Heart right ventricle (tissue), 16 donors: ENCODE results near the gene OR5AC2. TPM values are rescaled to one million over a fixed set of nuclear protein-coding genes. Genes with fewer than 3 reads are reported as not detected.

Source experiments
- ATAC-seq, 8 donors: fragments of 200-7000 bp; cut with Tn5 transposase; one replicate each; pipeline ENCODE4 v1.9.1; 2020; ENCODE audit warnings: mild to moderate bottlenecking in 8 of 8, moderate library complexity in 8 of 8, moderate number of reproducible peaks in 1 of 8
- DNase-seq, 2 donors: peaks; one replicate each; pipeline ENCODE4 v3.0.0-alpha.2; 2020
- H3K27ac ChIP-seq, 10 donors: fragments of 200-600 bp; sonication (generic) in 2 of 10; one replicate each; pipeline versions ENCODE4 v1.5.0 to v1.8.0; 2020 to 2022; ENCODE audit warnings: mild to moderate bottlenecking in 3 of 10
- H3K27me3 ChIP-seq, 7 donors: fragments of 200-600 bp; one replicate each; pipeline ENCODE4 v1.8.0; 2021 to 2022; ENCODE audit warnings: mild to moderate bottlenecking in 2 of 7
- H3K36me3 ChIP-seq, 9 donors: fragments of 200-600 bp; sonication (generic) in 1 of 9; one replicate each; pipeline versions ENCODE4 v1.5.0 to v1.8.0; 2020 to 2022; ENCODE audit warnings: mild to moderate bottlenecking in 2 of 9
- H3K4me1 ChIP-seq, 9 donors: fragments of 200-600 bp; sonication (generic) in 1 of 9; one replicate each; pipeline versions ENCODE4 v1.5.0 to v1.8.0; 2020 to 2022; ENCODE audit warnings: mild to moderate bottlenecking in 4 of 9
- H3K4me3 ChIP-seq, 10 donors: fragments of 200-600 bp; sonication (generic) in 2 of 10; one replicate each; pipeline versions ENCODE4 v1.5.0 to v1.8.0; 2020 to 2022; ENCODE audit warnings: mild to moderate bottlenecking in 7 of 10, moderate library complexity in 2 of 10
- H3K9me3 ChIP-seq, 11 donors: fragments of 200-600 bp in 10 of 11; sonication (generic) in 2 of 11; one replicate each; pipeline versions ENCODE4 v1.5.0 to v1.8.0; 2013 to 2022; ENCODE audit warnings: mild to moderate bottlenecking in 2 of 11, control low read depth in 1 of 11, moderate library complexity in 1 of 11
- WGBS, 2 donors: extraction: QIAGEN DNeasy Blood & Tissue Kit; methylation state at CpG; one replicate each; pipeline ENCODE4 v1.1.7; 2013; ENCODE audit warnings: inconsistent platforms in 1 of 2; 5-methylcytosine and 5-hydroxymethylcytosine counted together
- intact Hi-C, 10 donors: fragments of 100-400 bp; cut with DNase I; formaldehyde crosslinking; loops; one replicate each; pipeline versions ENCODE4 v1.11.1 to v1.14.2; 2022
- polyA plus RNA-seq, 2 donors: library from polyadenylated mRNA; stranded (reverse); fragments of 200-250 nt; gene quantifications; one replicate each; pipeline ENCODE4 v1.2.3, GENCODE V29; 2013
- total RNA-seq, 10 donors: library from RNA; stranded (reverse); fragmentation: NEBNext Ultra II Directional in 3 of 10; extraction: Animal tissue kit (Norgen Biotek cat#: 25700) in 3 of 10; gene quantifications; one replicate each; pipeline versions ENCODE4 v1.2.1 to v1.2.4, GENCODE V29; 2021 to 2023
- TF ChIP-seq, protein P1 (sequence below), 9 donors: fragments of 200-600 bp; sonication (generic) in 2 of 9; IDR thresholded peaks; one replicate each; pipeline versions ENCODE4 v1.5.0 to v1.8.0; 2021 to 2022; ENCODE audit warnings: antibody characterized with exemption in 9 of 9, mild to moderate bottlenecking in 5 of 9, moderate library complexity in 1 of 9
- donor health status: Arrhythmogenic right ventricular cardiomyopathy.
- donor health status: ischemic (EF 13 %, LVEDD 7.1; RV severe dilation, severe dysfunction).
- donor health status: healthy with polysubstance abuse.
- donor health status: DM: no; HTN: yes; CAD: no.
- donor health status: DM: no; HTN: no; CAD: no.
- donor health status: ischemic (EF 25% LVEDD 6.9; RV normal size, moderate dysfunction).
- donor health status: ischemic (EF 25% LVEDD 5.7; RV mildly dilated, moderate dysfunction).
- donor health status: healthy.
- donor health status: DM: yes; HTN: yes; CAD: no.
- donor health status: Ischemic cardiomyopathy.
- donor health status: ischemic (EF 35%, LVEDD 5.7; RV mildly dilated, moderate dysfunction).
- donor health status: nonischemic (EF 11% LVEDD 7.7; RV severe dilation, severe dysfunction).
- donor health status: DM: yes; HTN: yes; CAD: no.
- donor health status: PGD.
- donor health status: ischemic (EF 29% LVEDD 5.4; RV normal size, mild dysfunction).
- donor health status: nonischemic (EF 23%, LVEDD 6.1; RV moderate dilation, normal function).

OR5AC2 gene
- total and polyA plus RNA-seq, 12 donors = not detected

DNA sequence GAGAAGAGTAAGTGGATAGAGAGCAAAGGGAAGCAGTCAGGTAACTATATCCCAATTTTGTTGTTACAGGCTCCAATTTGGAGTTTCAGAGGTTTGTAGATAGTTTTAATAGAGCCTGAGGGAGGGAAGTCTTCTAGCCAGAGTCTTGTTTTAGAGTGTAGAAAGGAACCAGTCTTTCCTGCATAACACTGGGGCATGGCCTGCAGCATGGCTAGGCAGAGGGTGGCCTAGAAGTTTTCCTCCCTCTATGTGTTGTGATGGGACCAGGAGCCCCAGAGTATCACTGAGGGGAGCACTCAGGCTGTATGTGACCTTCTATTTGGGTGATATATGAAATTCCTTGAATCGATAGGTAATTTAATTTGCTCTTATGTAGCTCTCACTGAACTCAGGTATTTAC, 29.3 kb upstream of the OR5AC2 start:
- DNase-seq (no peak), ATAC-seq (no peak)
- Histone ChIP-seq H3K36me3 (no peaks in the 10 kb centered on the region), H3K27me3 (no peaks in the 10 kb centered on the region), H3K27ac (no peak overlapping the region), H3K9me3 (no peaks in the 10 kb centered on the region), H3K4me1 (no peaks in the 10 kb centered on the region), H3K4me3 (no peak overlapping the region)
- 97 to 98% methylated on average over 1 of the region's 1 CpG for WGBS, 2 donors
- TF ChIP-seq, protein P1, sequence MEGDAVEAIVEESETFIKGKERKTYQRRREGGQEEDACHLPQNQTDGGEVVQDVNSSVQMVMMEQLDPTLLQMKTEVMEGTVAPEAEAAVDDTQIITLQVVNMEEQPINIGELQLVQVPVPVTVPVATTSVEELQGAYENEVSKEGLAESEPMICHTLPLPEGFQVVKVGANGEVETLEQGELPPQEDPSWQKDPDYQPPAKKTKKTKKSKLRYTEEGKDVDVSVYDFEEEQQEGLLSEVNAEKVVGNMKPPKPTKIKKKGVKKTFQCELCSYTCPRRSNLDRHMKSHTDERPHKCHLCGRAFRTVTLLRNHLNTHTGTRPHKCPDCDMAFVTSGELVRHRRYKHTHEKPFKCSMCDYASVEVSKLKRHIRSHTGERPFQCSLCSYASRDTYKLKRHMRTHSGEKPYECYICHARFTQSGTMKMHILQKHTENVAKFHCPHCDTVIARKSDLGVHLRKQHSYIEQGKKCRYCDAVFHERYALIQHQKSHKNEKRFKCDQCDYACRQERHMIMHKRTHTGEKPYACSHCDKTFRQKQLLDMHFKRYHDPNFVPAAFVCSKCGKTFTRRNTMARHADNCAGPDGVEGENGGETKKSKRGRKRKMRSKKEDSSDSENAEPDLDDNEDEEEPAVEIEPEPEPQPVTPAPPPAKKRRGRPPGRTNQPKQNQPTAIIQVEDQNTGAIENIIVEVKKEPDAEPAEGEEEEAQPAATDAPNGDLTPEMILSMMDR (IDR thresholded peaks at IDR 0.05) = no peak
- intact Hi-C loops = no loop called here

- Histone ChIP-seq H3K27me3 (no peaks in the 10 kb centered on the region), H3K4me1 (no peaks in the 10 kb centered on the region), H3K36me3 (no peaks in the 10 kb centered on the region), H3K9me3 (no peaks in the 10 kb centered on the region), H3K27ac (no peak overlapping the region), H3K4me3 (no peak overlapping the region)
- DNase-seq (no peak), ATAC-seq (no peak)
- TF ChIP-seq, protein P1 (IDR thresholded peaks at IDR 0.05) = no peak
- WGBS, 2 donors = 29 to 41% methylated on average over 7 of the region's 7 CpGs
- intact Hi-C loops = no loop called here
These were observed 28.6 kb upstream of the OR5AC2 start for GRCh38 chr3:98058244-98058960.

DNA sequence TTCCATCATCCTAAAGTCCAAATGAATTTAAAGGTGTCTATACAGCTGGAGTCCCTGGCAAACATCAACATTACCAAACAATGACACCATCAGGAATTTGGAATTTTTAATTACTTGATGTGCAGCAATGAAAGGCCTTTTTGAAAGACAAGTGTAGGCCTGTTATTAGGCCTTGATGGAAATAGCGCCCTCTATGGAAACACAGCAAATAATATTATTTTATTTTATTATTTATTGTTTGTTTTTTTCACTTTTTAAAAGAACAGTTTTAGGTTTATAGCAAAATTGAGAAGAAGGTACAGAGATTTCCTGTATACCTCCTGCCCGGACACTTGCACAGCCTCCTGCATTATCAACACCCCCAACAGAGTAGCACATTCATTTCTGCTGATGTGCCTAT, 18.1 kb upstream of the OR5AC2 start:
- TF ChIP-seq, protein P1 (IDR thresholded peaks at IDR 0.05) = no peak
- Histone ChIP-seq H3K27ac (no peak overlapping the region), H3K9me3 (no peaks in the 10 kb centered on the region), H3K4me3 (no peak overlapping the region), H3K36me3 (no peaks in the 10 kb centered on the region), H3K4me1 (no peaks in the 10 kb centered on the region), H3K27me3 (peaks cover 0 to 7% (median 0%) of the 10 kb centered on the region in 7 donors)
- intact Hi-C loops = no loop called here
- WGBS, 2 donors = 27 to 51% methylated on average over 2 of the region's 2 CpGs
- ATAC-seq (no peak), DNase-seq (no peak)

- ATAC-seq (no peak), DNase-seq (no peak)
- TF ChIP-seq, protein P1 (IDR thresholded peaks at IDR 0.05) = no peak
- Histone ChIP-seq H3K27ac (no peak overlapping the region), H3K4me1 (no peaks in the 10 kb centered on the region), H3K36me3 (no peaks in the 10 kb centered on the region), H3K27me3 (peaks cover 0 to 5% (median 0%) of the 10 kb centered on the region in 7 donors), H3K4me3 (no peak overlapping the region), H3K9me3 (no peaks in the 10 kb centered on the region)
- WGBS, 2 donors = 17 to 23% methylated on average over 2 of the region's 2 CpGs
- intact Hi-C loops = no loop called here
These were observed 16.1 kb upstream of the OR5AC2 start for GRCh38 chr3:98070840-98071239.
